Measurements from ENCODE around the gene EXOC3.
"Not testable (repeated sequence)": the region's sequence is repeated elsewhere in the genome, so short reads cannot be mapped to it uniquely, and the experiment has no call there.

EXOC3 gene

DNA sequence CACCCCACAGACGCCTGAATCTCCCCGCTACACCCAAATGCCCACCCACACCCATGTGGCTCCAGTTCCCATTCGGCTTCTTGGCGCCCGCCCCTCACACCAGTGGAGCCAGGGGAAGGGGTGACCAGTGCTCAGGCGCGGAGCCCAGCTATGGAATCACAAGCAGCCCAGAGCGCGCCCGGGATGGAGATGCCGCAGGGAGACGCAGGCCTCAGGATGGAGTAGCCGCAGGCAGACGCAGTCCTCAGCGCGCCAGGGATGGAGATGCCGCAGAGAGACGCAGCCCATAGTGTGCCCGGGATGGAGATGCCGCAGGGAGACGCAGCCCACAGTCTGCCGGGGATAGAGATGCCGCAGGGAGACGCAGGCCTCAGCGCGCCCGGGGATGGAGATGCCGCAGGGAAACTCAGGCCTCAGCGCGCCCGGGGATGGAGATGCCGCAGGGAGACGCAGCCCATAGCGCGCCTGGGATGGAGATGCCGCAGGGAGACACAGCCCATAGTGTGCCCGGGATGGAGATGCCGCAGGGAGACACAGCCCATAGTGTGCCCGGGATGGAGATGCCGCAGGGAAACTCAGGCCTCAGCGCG, 65.1 kb downstream of the EXOC3 start:
- DNase-seq, result not testable (repeated sequence)

DNA sequence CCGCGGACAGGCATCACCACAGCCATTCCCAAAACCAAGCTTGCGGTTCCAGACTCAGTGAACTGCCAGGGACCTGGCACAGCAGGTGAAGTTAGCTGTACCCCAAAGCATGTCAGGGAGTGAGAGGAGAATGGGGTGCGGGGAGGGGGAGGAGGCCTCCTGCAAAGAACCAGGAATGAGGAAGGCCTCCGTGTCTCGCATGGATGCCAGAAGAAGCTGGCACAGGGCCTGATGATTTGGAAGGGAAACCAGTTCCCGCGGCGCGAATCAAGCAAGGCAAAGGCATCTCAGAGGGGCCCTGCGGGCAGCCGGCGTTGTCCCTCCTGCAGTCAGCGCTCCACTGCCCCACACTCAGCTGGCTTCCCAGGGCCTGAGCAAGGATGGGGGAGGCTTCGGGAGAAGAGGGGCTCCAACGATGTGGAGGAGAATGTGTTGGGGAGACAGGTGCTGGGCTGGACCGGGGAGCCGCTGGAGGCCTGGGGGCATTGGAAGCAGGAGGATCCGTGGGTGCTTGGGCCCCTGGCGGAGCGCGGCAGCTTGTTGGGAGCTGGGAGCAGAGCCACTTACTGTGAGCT, 66.7 kb downstream of the EXOC3 start:
- no peak for DNase-seq

DNA sequence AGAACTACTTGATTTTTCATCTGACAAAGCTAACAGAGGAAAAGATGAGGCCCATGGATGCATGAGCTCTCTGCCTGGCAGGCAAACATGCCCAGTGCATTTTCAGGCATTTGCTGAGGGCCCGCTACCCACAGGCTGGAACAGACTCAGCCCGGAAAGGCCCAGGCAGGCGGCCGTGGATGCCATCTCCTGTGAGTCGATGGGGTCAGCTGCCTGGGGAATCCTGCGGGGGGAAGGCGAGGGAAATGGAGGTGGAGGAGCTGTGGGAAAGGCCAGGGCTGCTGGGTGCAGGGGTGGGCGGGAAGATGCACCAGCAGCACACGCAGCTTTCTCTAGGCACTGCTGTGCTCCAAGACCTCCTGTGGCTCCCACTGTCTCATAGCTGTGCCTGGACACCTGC, 67.5 kb downstream of the EXOC3 start:
- no peak for DNase-seq

- no peak for DNase-seq
Observed at GRCh38 chr5:511476-511875, 68.5 kb downstream of the EXOC3 start.

- DNase-seq, result no peak
Observed at GRCh38 chr5:513216-514100, 70.5 kb downstream of the EXOC3 start.

- DNase-seq, result no peak
Observed at GRCh38 chr5:514101-514485, 71.1 kb downstream of the EXOC3 start.

GRCh38 chr5:514673-515072, 71.7 kb downstream of the EXOC3 start:
- no peak for DNase-seq

GRCh38 chr5:515273-515836, 72.4 kb downstream of the EXOC3 start:
- no peak for DNase-seq

- DNase-seq, result no peak
Observed at GRCh38 chr5:516338-516925, 73.5 kb downstream of the EXOC3 start.
